Activated CD4-positive, alpha-beta T cell treated with anti-CD3 and anti-CD28 coated beads, Interleukin-2, amount 10 ng/mL, durations not matched to agents 7 days and 5 days (primary cell): ENCODE data around the gene LHPP. TPM values are rescaled to one million over a fixed set of nuclear protein-coding genes. Genes with fewer than 3 reads are reported as not detected.

Source experiments
- CTCF ChIA-PET: fragments of 350-600 bp; sonication (Branson Sonifier 250); formaldehyde crosslinking; loops from one replicate; lab custom pipeline; 2021; ENCODE audit warnings: antibody characterized with exemption; lab: Charles Lee
- POLR2A ChIA-PET: fragments of 350-600 bp; sonication (Branson Sonifier 250); formaldehyde crosslinking; loops from one replicate; lab custom pipeline; 2021; ENCODE audit warnings: antibody characterized with exemption; lab: Charles Lee
- DNase-seq: peaks from one replicate; pipeline ENCODE4 v3.0.0-alpha.2; 2020
- H3K27ac Mint-ChIP-seq: one replicate; pipeline ENCODE4 v1.8.0; 2021; ENCODE audit warnings: mild to moderate bottlenecking, moderate library complexity, mixed read lengths
- H3K27me3 Mint-ChIP-seq: one replicate; pipeline ENCODE4 v1.8.0; 2021; ENCODE audit warnings: mixed read lengths
- H3K36me3 Mint-ChIP-seq: one replicate; pipeline ENCODE4 v1.8.0; 2021; ENCODE audit warnings: low read depth, mixed read lengths
- H3K4me1 Mint-ChIP-seq: one replicate; pipeline ENCODE4 v1.8.0; 2021; ENCODE audit warnings: mixed read lengths
- H3K4me3 Mint-ChIP-seq: one replicate; pipeline ENCODE4 v1.8.0; 2021; ENCODE audit warnings: mild to moderate bottlenecking, moderate library complexity, mixed read lengths
- H3K9me3 Mint-ChIP-seq: one replicate; pipeline ENCODE4 v1.8.0; 2021; ENCODE audit warnings: mixed read lengths
- total RNA-seq, 2 experiments: library from RNA; stranded (reverse); gene quantifications; one replicate each; pipeline ENCODE4 v1.2.3, GENCODE V29; 2021

The LHPP gene
- total RNA-seq, 2 experiments from 2014 or later: 24.2 to 28.0 TPM

DNA sequence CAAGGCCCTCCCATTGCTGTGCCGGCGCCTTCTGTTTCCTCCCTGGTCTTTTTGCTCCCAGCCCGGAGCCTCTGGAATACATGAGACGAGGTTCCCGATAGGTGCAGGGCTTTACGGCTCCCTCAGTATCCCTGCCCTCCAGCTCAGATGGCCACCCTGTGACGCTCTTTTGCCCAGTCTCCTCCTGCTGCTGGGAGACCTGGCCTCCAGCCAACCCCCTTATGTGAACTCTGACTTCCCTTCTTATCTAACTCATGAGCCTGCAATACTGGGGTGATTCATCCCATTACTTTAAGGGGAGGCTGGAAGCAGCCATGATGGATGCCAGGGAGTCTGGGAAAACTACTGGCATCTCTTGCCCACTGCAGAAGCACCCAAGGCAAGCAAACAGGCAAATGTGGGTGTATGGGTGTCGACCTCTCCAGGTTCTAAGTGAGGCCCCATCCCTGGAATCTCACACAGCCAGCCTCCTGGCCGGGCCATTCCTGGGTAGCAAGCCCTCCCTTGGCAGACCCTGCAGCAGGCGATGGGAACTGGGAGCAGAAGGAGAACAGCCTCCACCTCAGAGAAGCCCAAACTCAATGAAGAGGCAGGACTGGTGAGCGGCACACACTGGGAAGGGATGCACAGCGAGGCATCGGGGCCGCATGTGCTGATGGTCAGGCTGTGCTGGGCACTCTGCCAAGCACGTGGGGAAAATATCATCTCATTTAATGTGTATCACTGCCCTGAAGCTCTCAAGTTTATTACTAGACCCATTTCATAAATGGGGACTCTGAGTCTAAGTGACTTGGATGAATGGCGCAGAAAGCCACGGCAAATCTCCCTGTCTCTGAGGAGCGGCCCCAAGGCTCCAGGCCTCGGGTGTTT, 185.1 kb downstream of the LHPP start:
- Mint-ChIP-seq H3K36me3 (peaks cover 36% of the 10 kb centered on the region), H3K27me3 (no peaks in the 10 kb centered on the region), H3K4me3 (peak overlapping the region; percentile 71), H3K4me1 (peaks cover 76% of the 10 kb centered on the region), H3K9me3 (no peaks in the 10 kb centered on the region), H3K27ac (peak overlapping the region; percentile 98)
- no peak for DNase-seq
- POLR2A ChIA-PET: no interaction called here
- CTCF ChIA-PET: interaction anchor here (0.8 to 2.9 kb wide), 13 partner anchors 9 to 102 kb away, joined by 3 to 13 read pairs (median 3); no protein-coding TSS in a partner anchor

DNA sequence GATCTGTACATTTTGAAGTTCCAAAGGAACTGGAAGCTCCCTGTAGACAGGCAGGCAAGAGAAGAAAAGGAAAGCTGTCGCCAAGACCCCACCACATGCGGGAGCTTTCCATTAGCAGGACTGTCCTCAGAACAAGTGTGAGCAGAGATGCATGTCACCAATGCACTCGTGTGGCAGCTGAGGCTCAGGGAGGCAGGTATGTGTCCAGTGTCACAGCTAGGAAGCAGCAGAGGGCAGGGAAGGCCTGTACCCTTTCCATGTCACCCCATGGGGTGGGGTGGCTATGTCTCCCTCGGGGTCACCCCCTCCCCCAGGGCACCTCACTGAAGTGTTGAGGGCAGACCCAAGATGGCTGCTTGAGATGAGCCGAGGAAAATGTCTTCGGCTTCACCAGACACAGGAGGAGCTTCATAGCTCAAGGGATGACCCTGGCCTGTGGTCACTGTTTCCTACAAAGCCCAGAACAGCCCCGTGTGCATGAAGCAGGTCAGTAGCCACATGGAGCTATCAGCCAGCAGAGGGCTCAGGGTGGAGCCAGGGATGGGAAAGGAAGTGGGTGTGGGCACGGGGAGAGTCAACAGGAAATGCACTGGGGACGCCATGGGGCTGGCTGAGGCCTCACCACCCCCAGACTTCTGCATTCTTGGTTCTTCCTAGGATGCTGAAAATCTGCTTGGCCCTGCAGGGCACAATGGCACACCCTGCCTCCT, 186.0 kb downstream of the LHPP start:
- CTCF ChIA-PET: interaction anchor here (0.6 to 3.5 kb wide), 16 partner anchors 9 to 101 kb away, joined by 3 to 21 read pairs (median 4); no protein-coding TSS in a partner anchor
- peaks cover 77% of the 10 kb centered on the region for H3K4me1 Mint-ChIP-seq

DNA sequence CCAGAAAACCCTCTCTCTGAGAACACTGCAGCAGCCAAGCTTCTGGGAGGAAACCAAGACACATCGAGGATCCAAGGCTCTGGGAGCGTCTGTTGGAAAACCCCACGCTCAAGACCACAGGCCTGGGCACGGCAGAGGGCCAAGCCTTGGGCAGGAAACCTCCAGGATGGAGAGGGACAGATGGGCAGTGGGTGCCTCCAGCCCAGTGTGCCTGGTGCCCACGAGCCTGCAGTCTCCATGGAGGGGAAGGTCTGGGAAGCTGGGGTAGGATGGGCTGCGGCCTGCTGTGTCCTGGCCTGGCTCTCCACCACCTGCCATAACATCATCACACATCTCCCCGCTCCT, 186.5 kb downstream of the LHPP start:
- DNase-seq: no peak
- Mint-ChIP-seq H3K27ac (peak overlapping the region; percentile 98), H3K36me3 (peaks cover 30% of the 10 kb centered on the region), H3K4me3 (peak overlapping the region; percentile 71), H3K27me3 (no peaks in the 10 kb centered on the region), H3K4me1 (peaks cover 77% of the 10 kb centered on the region), H3K9me3 (no peaks in the 10 kb centered on the region)
- ChIA-PET CTCF (interaction anchor here (0.9 to 3.5 kb wide), 14 partner anchors 9 to 101 kb away, joined by 3 to 21 read pairs (median 4); no protein-coding TSS in a partner anchor), POLR2A (no interaction called here)

More for the DNA sequence above, 186.0 kb downstream of the LHPP start:
- peak; percentile 83 for DNase-seq
- Mint-ChIP-seq H3K27ac (peak overlapping the region; percentile 98), H3K9me3 (no peaks in the 10 kb centered on the region), H3K27me3 (no peaks in the 10 kb centered on the region), H3K4me3 (peak overlapping the region; percentile 71), H3K36me3 (peaks cover 35% of the 10 kb centered on the region)
- POLR2A ChIA-PET: no interaction called here

DNA sequence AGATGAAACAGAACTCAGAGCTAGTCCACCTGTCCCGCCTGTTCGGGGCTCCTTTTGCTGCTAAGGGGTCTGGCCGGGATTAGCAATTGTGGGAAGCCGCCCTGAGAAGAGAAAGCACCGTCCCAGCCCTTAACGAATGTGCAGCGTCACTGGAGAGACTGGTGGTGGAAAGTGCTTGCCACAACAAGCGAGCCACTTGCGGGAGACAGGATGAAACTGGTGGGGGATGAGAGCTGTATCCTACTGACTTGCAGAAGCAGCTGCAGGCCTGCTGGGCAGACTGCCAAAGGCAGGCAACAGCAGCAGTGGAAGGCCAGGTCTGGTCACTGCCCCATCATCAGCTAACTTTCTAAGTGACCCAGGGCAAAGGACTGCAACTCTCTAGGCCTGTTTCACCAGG, 187.1 kb downstream of the LHPP start:
- Mint-ChIP-seq H3K9me3 (no peaks in the 10 kb centered on the region), H3K27ac (peak overlapping the region; percentile 98), H3K27me3 (no peaks in the 10 kb centered on the region), H3K4me3 (peak overlapping the region; percentile 71), H3K4me1 (peaks cover 80% of the 10 kb centered on the region), H3K36me3 (peaks cover 30% of the 10 kb centered on the region)
- peak; percentile 71 for DNase-seq
- ChIA-PET CTCF (interaction anchor here (0.8 to 3.5 kb wide), 12 partner anchors 10 to 96 kb away, joined by 3 to 21 read pairs (median 5); no protein-coding TSS in a partner anchor), POLR2A (no interaction called here)

DNA sequence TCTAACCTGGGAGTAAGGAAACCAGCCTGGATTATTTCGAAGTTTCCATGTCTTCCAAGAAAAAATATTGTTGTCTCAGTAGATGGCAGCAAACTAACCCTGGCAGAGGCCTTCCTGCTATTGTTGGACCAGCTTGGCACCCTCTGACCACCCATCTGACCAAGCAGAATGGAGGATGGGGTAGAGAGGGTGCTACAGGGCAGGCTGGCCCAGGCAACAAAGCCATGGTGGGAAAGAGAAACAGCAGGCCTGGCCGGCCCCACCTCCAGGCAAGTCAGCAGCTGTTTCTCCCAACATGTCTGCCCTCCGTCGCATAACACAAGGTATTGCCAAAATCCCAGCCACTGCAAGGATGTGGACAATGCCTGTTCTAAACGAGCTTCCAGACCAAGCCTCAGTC, 187.6 kb downstream of the LHPP start:
- POLR2A ChIA-PET: no interaction called here
- H3K4me3 Mint-ChIP-seq: no peak overlapping the region
- no peaks in the 10 kb centered on the region for H3K9me3 Mint-ChIP-seq
- no peaks in the 10 kb centered on the region for H3K27me3 Mint-ChIP-seq
- H3K36me3 Mint-ChIP-seq: peaks cover 30% of the 10 kb centered on the region
- no peak for DNase-seq
- CTCF ChIA-PET: interaction anchor here (0.8 to 3.5 kb wide), 12 partner anchors 10 to 96 kb away, joined by 3 to 21 read pairs (median 5); no protein-coding TSS in a partner anchor
- H3K27ac Mint-ChIP-seq: peak overlapping the region; percentile 98
- peaks cover 83% of the 10 kb centered on the region for H3K4me1 Mint-ChIP-seq

DNA sequence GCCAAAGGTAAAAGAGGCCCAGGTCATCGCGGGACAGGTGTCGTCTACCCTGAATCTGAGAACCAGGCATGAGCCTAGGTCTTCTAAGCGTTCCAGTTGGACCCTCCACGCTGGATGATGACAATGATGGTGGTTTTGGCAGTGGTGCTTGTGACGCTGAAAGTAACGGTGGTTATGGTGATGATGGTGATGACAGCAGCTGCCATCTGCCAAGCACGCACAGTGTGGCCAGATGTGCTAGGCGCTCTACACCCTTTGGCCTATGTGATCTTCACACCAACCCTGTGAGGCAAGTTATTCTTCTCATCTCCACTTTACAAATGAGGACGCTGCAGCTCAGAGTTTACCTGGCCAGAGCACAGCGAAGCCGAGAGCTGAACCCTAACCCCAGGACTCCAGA, 188.6 kb downstream of the LHPP start:
- Mint-ChIP-seq H3K27me3 (no peaks in the 10 kb centered on the region), H3K9me3 (no peaks in the 10 kb centered on the region), H3K36me3 (peaks cover 30% of the 10 kb centered on the region), H3K27ac (peak overlapping the region; percentile 86), H3K4me3 (peak overlapping the region; percentile 32), H3K4me1 (peaks cover 88% of the 10 kb centered on the region)
- CTCF ChIA-PET: interaction anchor here (1.1 to 3.5 kb wide), 7 partner anchors 9 to 108 kb away, joined by 3 to 10 read pairs (median 3); no protein-coding TSS in a partner anchor
- POLR2A ChIA-PET: interaction anchor here (0.6 kb wide), 2 partner anchors 12 to 47 kb away, joined by 3 read pairs; no protein-coding TSS in a partner anchor
- DNase-seq: no peak

DNA sequence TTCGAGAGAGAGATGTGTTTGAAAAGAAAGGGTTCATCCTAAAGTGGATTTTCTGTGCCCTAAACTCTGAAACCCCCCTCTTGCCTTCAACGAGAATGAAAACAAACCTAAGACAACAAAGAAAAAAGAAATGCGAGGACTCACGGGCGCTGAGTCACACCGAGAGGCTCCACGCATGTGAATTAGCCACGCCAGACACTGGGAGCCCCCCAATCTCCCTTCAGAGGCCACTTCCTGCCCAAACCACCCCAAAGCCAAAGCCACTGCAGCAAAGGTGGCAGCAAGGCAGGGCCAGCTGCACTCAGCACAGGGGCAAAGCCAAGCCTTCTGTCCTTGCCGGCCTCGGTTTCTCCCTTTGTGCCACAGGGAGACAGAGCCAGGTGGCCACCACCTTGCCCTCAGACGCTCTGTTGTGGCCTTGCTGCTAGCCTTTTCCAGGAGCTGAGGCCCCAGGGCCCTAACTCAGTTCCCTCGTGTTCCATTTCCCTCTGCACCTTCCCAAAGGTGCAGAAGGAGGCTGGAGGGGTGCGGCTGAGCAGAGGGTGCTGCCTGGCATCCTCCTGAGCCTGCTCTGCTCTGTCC, 189.3 kb downstream of the LHPP start:
- peak overlapping the region; percentile 32 for H3K4me3 Mint-ChIP-seq
- H3K27me3 Mint-ChIP-seq: no peaks in the 10 kb centered on the region
- no peaks in the 10 kb centered on the region for H3K9me3 Mint-ChIP-seq
- peaks cover 33% of the 10 kb centered on the region for H3K36me3 Mint-ChIP-seq
- peak overlapping the region; percentile 86 for H3K27ac Mint-ChIP-seq
- DNase-seq: peak; percentile 57
- ChIA-PET CTCF (interaction anchor here (1.1 to 3.5 kb wide), 6 partner anchors 13 to 109 kb away, joined by 3 to 10 read pairs (median 3); no protein-coding TSS in a partner anchor), POLR2A (interaction anchor here (0.6 kb wide), 3 partner anchors 51 to 116 kb away, joined by 3 to 10 read pairs (median 5); no protein-coding TSS in a partner anchor)
- H3K4me1 Mint-ChIP-seq: peaks cover 92% of the 10 kb centered on the region

DNA sequence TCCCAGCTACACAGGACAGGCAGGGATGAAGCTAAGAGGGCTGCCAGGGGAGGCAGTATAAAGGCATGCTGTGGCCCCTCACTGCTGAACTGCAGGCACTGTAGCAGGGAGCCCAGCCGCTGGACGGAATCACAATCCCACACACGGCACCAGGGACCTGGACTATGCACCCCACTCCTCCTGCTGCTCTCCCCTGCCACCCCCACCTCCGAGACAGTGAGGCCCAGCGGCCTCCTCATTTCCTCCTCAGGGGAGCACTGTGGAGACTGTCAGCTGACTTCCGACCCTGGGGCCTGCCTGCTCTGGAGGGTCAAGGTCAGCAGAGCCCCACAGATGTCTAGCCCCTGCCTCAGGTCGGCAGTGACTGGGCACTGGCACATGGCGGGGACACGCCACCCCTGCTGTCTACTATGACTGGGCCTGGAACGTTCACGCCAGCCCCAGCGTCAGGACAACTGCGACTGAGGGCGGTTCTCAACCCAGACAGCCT, 189.8 kb downstream of the LHPP start:
- no peak overlapping the region for H3K4me3 Mint-ChIP-seq
- H3K4me1 Mint-ChIP-seq: peaks cover 89% of the 10 kb centered on the region
- peak overlapping the region; percentile 86 for H3K27ac Mint-ChIP-seq
- H3K36me3 Mint-ChIP-seq: peaks cover 34% of the 10 kb centered on the region
- H3K9me3 Mint-ChIP-seq: no peaks in the 10 kb centered on the region
- POLR2A ChIA-PET: interaction anchor here (0.6 kb wide), 3 partner anchors 51 to 116 kb away, joined by 3 to 10 read pairs (median 5); no protein-coding TSS in a partner anchor
- CTCF ChIA-PET: interaction anchor here (1.1 to 1.7 kb wide), 5 partner anchors 12 to 109 kb away, joined by 3 to 5 read pairs (median 3); no protein-coding TSS in a partner anchor
- no peak for DNase-seq
- no peaks in the 10 kb centered on the region for H3K27me3 Mint-ChIP-seq

DNA sequence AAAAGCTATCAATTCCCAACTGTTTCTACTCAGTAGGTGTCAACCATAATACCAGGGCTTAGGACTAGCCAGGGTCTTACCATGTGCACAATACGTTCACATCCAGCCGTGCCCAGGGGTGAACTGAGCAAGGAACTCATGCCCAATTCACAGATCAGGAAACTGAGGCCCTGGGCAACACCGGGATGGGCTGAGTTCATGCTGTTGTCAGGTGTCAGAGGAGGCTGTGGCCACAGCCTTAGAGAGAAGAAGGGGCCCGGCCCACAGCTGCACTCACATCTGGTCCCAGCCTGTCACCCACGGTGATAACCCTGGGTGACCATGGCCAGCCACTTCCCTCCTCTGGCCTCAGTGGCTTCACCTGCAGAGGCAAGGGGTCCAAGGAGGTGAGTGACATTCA, 190.6 kb downstream of the LHPP start:
- H3K4me3 Mint-ChIP-seq: no peak overlapping the region
- ChIA-PET POLR2A (no interaction called here), CTCF (interaction anchor here (1.4 to 1.5 kb wide), 2 partner anchors 19 to 27 kb away, joined by 3 to 5 read pairs; no protein-coding TSS in a partner anchor)
- no peaks in the 10 kb centered on the region for H3K27me3 Mint-ChIP-seq
- H3K9me3 Mint-ChIP-seq: no peaks in the 10 kb centered on the region
- H3K36me3 Mint-ChIP-seq: peaks cover 35% of the 10 kb centered on the region
- H3K27ac Mint-ChIP-seq: peak overlapping the region; percentile 50
- peaks cover 85% of the 10 kb centered on the region for H3K4me1 Mint-ChIP-seq
- no peak for DNase-seq

DNA sequence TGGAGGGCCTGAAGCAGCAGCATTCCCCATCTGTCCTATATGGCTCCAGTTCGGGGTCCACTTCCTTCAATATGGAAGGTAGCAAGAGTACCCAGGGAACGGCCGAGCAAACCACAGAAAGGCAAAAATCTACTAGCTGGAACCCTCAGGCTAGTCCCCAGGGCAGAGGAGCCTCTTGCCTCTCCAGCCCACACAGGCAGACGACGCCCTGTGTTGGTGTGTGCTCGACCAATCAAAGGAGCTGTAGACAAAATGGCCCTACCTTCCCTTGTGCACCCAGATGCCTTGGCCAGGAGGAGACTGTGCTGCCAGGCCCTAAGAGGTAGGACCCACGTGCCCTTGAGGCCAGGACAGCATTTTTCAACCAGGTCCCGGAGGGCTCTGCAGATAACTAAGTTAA, 191.1 kb downstream of the LHPP start:
- Mint-ChIP-seq H3K4me3 (no peak overlapping the region), H3K36me3 (peaks cover 34% of the 10 kb centered on the region), H3K27ac (no peak overlapping the region), H3K27me3 (no peaks in the 10 kb centered on the region), H3K4me1 (peaks cover 85% of the 10 kb centered on the region), H3K9me3 (no peaks in the 10 kb centered on the region)
- POLR2A ChIA-PET: interaction anchor here (0.5 kb wide), 1 partner anchor 10 kb away, joined by 3 read pairs; no protein-coding TSS in a partner anchor
- CTCF ChIA-PET: interaction anchor here (1.5 kb wide), 1 partner anchor 26 kb away, joined by 3 read pairs; no protein-coding TSS in a partner anchor
- DNase-seq: no peak

DNA sequence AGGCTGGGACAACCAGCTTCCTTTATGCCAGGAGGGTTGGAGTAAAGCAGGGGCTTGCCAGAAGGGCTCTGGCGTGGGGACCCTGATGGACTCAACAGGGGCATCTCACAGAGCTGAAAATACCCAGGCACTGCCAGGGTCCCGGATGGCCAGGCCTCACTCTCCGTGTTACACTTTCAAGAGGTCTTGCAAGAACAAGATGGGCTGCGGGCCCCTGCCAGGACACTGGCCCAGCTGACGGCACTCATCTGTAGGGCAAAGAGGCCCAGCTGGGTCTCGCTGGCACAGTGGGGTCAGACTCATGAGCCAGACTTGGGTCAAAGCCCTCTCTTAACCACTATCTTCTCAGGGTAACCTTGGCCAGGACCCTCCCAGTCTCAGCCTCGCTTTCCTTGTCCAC, 191.7 kb downstream of the LHPP start:
- no peaks in the 10 kb centered on the region for H3K9me3 Mint-ChIP-seq
- ChIA-PET CTCF (interaction anchor here (2.0 kb wide), 1 partner anchor 11 kb away, joined by 8 read pairs; no protein-coding TSS in a partner anchor), POLR2A (interaction anchor here (0.5 kb wide), 1 partner anchor 9 kb away, joined by 3 read pairs; no protein-coding TSS in a partner anchor)
- no peaks in the 10 kb centered on the region for H3K27me3 Mint-ChIP-seq
- peaks cover 37% of the 10 kb centered on the region for H3K36me3 Mint-ChIP-seq
- no peak overlapping the region for H3K4me3 Mint-ChIP-seq
- no peak for DNase-seq
- H3K4me1 Mint-ChIP-seq: peaks cover 85% of the 10 kb centered on the region
- peak overlapping the region; percentile 46 for H3K27ac Mint-ChIP-seq
